Tibial nerve (tissue), 4 donors: Measurements from ENCODE around the gene GARS1. TPM values are rescaled to one million over a fixed set of nuclear protein-coding genes. Genes with fewer than 3 reads are reported as not detected.

Experiments
- DNase-seq, 2 donors: peaks; one replicate each; pipeline ENCODE4 v3.0.0-alpha.2; 2019; ENCODE audit warnings: low spot score in 2 of 2
- H3K27ac ChIP-seq, 4 donors: fragments of 200-600 bp; sonication (generic) in 3 of 4; one replicate each; pipeline ENCODE4 v1.5.1; 2017 to 2019; ENCODE audit warnings: mild to moderate bottlenecking in 1 of 4
- H3K27me3 ChIP-seq, 2 donors: fragments of 200-600 bp; sonication (generic) in 1 of 2; one replicate each; pipeline versions ENCODE4 v1.5.1 to v1.6.0; 2017 to 2019
- H3K36me3 ChIP-seq, 3 donors: fragments of 200-600 bp; sonication (generic); one replicate each; pipeline ENCODE4 v1.5.1; 2018 to 2019
- H3K4me1 ChIP-seq, 4 donors: fragments of 200-600 bp; sonication (generic) in 3 of 4; one replicate each; pipeline ENCODE4 v1.5.1; 2017 to 2019
- H3K4me3 ChIP-seq, 4 donors: fragments of 200-600 bp; sonication (generic) in 3 of 4; one replicate each; pipeline ENCODE4 v1.5.1; 2017 to 2019; ENCODE audit warnings: mild to moderate bottlenecking in 1 of 4, moderate library complexity in 1 of 4
- H3K9me3 ChIP-seq, 4 donors: fragments of 200-600 bp; sonication (generic) in 3 of 4; one replicate each; pipeline ENCODE4 v1.5.1; 2017 to 2019
- CTCF ChIP-seq, 5 experiments: fragments of 200-600 bp in 3 of 5; fragments of 450-650 bp in 2 of 5; sonication (generic) in 3 of 5; IDR thresholded peaks; one replicate each; pipeline ENCODE4 v1.5.1; 2016 to 2019; ENCODE audit warnings: antibody characterized with exemption in 5 of 5, mild to moderate bottlenecking in 3 of 5, moderate library complexity in 2 of 5
- EP300 ChIP-seq, 2 donors: sonication (generic); formaldehyde crosslinking; IDR thresholded peaks; one replicate each; pipeline ENCODE4 v1.6.1; 2017; ENCODE audit warnings: antibody characterized with exemption in 2 of 2, mild to moderate bottlenecking in 1 of 2
- POLR2A ChIP-seq, 2 donors: fragments of 450-650 bp; IDR thresholded peaks; one replicate each; pipeline ENCODE4 v1.6.1; 2017; ENCODE audit warnings: antibody characterized with exemption in 2 of 2, mild to moderate bottlenecking in 2 of 2, moderate library complexity in 2 of 2
- WGBS, 2 donors: methylation state at CpG; one replicate each; pipeline ENCODE4 v1.1.5; 2018; 5-methylcytosine and 5-hydroxymethylcytosine counted together
- total RNA-seq, 4 donors: library from RNA; depleted of rRNA; stranded (reverse); fragments of >200 nt; gene quantifications; one replicate each; pipeline ENCODE4 v1.1.0, GENCODE V29; 2016

GARS1 gene
- total RNA-seq, 4 donors from 2014 or later, result 36.9 to 61.1 (median 55.9) TPM

DNA sequence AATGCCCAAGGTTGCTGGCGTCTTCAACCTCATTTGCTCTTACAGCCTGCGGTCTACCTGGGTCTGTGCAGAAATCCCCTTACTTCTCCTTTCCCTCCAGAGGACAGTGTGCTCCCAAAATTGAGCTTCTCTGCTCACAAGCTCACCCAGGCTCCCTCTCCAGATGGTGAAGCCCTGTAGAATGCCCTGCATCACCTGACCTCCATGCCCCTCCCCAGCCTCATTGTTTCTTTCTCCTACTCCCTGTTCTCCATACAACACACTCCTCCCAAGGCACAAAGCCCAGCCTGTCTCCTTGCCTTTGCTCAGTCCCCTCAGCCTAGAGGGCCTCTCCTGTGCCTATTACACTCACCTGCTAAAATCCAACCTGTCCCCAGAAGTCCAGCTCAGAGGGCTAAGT lies 84.1 kb downstream of the GARS1 start:
- Histone ChIP-seq H3K4me3 (no peak overlapping the region), H3K27ac (no peak overlapping the region), H3K9me3 (no peaks in the 10 kb centered on the region), H3K36me3 (no peaks in the 10 kb centered on the region), H3K27me3 (peaks cover 0 to 75% of the 10 kb centered on the region in 2 donors), H3K4me1 (peaks cover 0 to 20% (median 16%) of the 10 kb centered on the region in 4 donors)
- no peak for DNase-seq
- 87 to 91% methylated on average over 2 of the region's 2 CpGs for WGBS, 2 donors
- TF ChIP-seq EP300 (IDR thresholded peaks at IDR 0.05), result no peak
- no peak for TF ChIP-seq CTCF (IDR thresholded peaks at IDR 0.05)
- TF ChIP-seq POLR2A (IDR thresholded peaks at IDR 0.05), result no peak

- H3K36me3 ChIP-seq, result no peaks in the 10 kb centered on the region
- 8 to 17% methylated on average over 2 of the region's 2 CpGs for WGBS, 2 donors
- H3K27me3 ChIP-seq, result peaks cover 0 to 72% of the 10 kb centered on the region in 2 donors
- H3K27ac ChIP-seq, result no peak overlapping the region
- DNase-seq, result no peak
- H3K9me3 ChIP-seq, result no peaks in the 10 kb centered on the region
- no peak overlapping the region for H3K4me3 ChIP-seq
- TF ChIP-seq EP300 (IDR thresholded peaks at IDR 0.05), result no peak
- no peak for TF ChIP-seq POLR2A (IDR thresholded peaks at IDR 0.05)
- no peak for TF ChIP-seq CTCF (IDR thresholded peaks at IDR 0.05)
- peaks cover 0 to 20% (median 16%) of the 10 kb centered on the region in 4 donors for H3K4me1 ChIP-seq
These were observed 85.0 kb downstream of the GARS1 start for GRCh38 chr7:30679664-30680063.

DNA sequence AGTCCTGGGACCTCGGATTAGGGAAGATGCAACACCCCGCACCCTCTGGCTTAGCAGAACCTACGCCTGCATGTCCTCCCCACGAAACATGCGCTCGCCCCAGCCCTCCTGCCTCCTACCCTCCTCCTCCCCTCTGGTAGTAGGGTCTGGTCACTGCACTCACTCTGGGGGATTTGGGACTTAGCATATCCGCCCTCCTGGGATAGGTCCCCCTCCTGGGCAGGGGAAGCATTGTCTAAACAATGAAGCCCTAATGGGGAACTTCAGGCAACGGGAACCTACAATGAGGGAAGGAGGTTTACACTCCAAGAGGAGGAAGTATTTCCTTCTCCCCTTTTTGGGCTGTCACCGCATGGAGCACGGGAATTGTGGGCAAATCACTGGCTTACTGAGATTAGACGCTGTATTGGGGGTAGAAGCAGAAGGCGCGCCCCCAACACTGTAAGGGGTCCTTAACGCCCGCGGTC lies 86.7 kb downstream of the GARS1 start:
- no peak for TF ChIP-seq CTCF (IDR thresholded peaks at IDR 0.05)
- no peak for TF ChIP-seq EP300 (IDR thresholded peaks at IDR 0.05)
- TF ChIP-seq POLR2A (IDR thresholded peaks at IDR 0.05), result no peak
- peaks cover 0 to 20% (median 16%) of the 10 kb centered on the region in 4 donors for H3K4me1 ChIP-seq
- no peaks in the 10 kb centered on the region for H3K9me3 ChIP-seq
- WGBS, 2 donors, result 7 to 19% methylated on average over 16 of the region's 16 CpGs
- DNase-seq, result no peak
- H3K4me3 ChIP-seq, result peak overlapping the region in 3 of 4 donors; percentile 23 to 47 (median 45)
- no peak overlapping the region for H3K27ac ChIP-seq
- no peaks in the 10 kb centered on the region for H3K36me3 ChIP-seq
- H3K27me3 ChIP-seq, result peaks cover 0 to 80% of the 10 kb centered on the region in 2 donors

- H3K4me1 ChIP-seq, result peaks cover 0 to 20% (median 16%) of the 10 kb centered on the region in 4 donors
- no peak overlapping the region for H3K27ac ChIP-seq
- TF ChIP-seq POLR2A (IDR thresholded peaks at IDR 0.05), result no peak
- no peak for TF ChIP-seq CTCF (IDR thresholded peaks at IDR 0.05)
- no peak for TF ChIP-seq EP300 (IDR thresholded peaks at IDR 0.05)
- no peak for DNase-seq
- no peaks in the 10 kb centered on the region for H3K9me3 ChIP-seq
- H3K36me3 ChIP-seq, result no peaks in the 10 kb centered on the region
- WGBS, 2 donors, result 0 to 2% methylated on average over 19 to 22 of the region's 40 CpGs
- peak overlapping the region; percentile 23 to 47 (median 46) for H3K4me3 ChIP-seq
- peaks cover 0 to 76% of the 10 kb centered on the region in 2 donors for H3K27me3 ChIP-seq
These were observed 87.1 kb downstream of the GARS1 start for GRCh38 chr7:30681815-30682211.

- no peak for TF ChIP-seq POLR2A (IDR thresholded peaks at IDR 0.05)
- peak in 4 of 5 experiments; percentile 14 to 55 (median 29) for TF ChIP-seq CTCF (IDR thresholded peaks at IDR 0.05)
- H3K27me3 ChIP-seq, result peaks cover 0 to 72% of the 10 kb centered on the region in 2 donors
These were observed 87.8 kb downstream of the GARS1 start, which contains the start of gene CRHR2 for GRCh38 chr7:30682212-30683083. Gene CRHR2 (minus strand): TSS chr7:30682456. CDS start chr7:30682280, 176 bp downstream.

More at GRCh38 chr7:30682212-30683083, 87.8 kb downstream of the GARS1 start, which contains the start of gene CRHR2:
- no peaks in the 10 kb centered on the region for H3K36me3 ChIP-seq
- no peak within 1 kb of the TSS for H3K27ac ChIP-seq
- DNase-seq, result no peak
- 3 to 6% methylated on average over 53 to 67 of the region's 67 CpGs for WGBS, 2 donors
- H3K4me3 ChIP-seq, result peak within 1 kb of the TSS; percentile 23 to 47 (median 46)
- H3K9me3 ChIP-seq, result no peaks in the 10 kb centered on the region
- H3K4me1 ChIP-seq, result peaks cover 0 to 20% (median 16%) of the 10 kb centered on the region in 4 donors
